ENCODE measurements around the gene SAE1.
"Not testable (repeated sequence)": the region's sequence is repeated elsewhere in the genome, so short reads cannot be mapped to it uniquely, and the experiment has no call there.

SAE1 gene

DNA sequence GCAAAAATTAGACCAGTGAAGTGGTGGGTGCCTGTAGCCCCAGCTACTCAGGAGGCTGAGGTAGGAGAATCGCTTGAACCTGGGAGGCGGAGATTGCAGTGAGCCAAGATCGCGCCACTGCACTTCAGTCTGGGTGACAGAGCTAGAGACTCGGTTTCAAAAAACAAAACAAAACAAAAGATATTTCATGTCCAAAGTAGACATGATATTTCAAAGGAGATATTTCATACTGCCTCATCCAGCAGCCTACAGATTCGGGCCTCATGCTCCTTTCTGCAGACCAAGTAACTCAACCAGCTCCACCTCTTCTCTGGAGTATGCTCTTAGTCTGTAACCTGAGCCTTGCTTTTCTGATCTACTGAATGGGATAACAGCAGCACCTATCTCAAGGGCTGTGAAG lies 32.0 kb upstream of the SAE1 start:
- no peaks in the 10 kb centered on the region for H3K27me3 Mint-ChIP-seq
- ATAC-seq (ENCODE audit: low read depth) (no peak), DNase-seq (ENCODE audit: low spot score in 2 of 2) (no peak)
- H3K9me3 Mint-ChIP-seq: no peaks in the 10 kb centered on the region
- peaks cover 28% of the 10 kb centered on the region for H3K4me1 Mint-ChIP-seq
- peaks cover 8% of the 10 kb centered on the region for H3K36me3 Mint-ChIP-seq
- peak overlapping the region; percentile 41 for H3K27ac Mint-ChIP-seq
- H3K4me3 Mint-ChIP-seq: no peak overlapping the region

DNA sequence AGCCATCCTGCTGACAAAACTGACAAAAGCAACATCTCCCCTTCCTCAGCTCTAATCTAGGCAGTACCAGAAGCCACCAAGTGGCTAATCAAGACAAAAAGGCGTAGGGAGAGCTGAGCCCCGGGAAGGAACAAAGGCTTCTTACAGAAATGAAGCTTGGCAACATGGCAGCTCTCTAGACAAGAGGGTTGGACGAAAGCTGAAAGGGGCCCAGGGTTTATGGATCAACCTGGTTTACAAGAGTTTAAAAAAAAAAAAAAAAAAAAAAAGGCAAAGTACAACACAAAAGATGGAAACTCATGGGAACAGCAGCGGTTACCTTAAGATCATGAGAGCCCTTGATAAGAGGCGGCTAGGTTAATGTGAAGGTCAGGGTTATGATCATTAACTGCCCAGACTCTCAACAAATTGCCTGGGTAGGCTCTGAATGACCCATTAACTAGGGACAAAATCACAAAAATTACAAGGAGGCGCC lies 31.0 kb upstream of the SAE1 start:
- Mint-ChIP-seq H3K4me1 (peaks cover 19% of the 10 kb centered on the region), H3K4me3 (no peak overlapping the region), H3K9me3 (no peaks in the 10 kb centered on the region), H3K27ac (no peak overlapping the region), H3K36me3 (peaks cover 5% of the 10 kb centered on the region), H3K27me3 (no peaks in the 10 kb centered on the region)
- ATAC-seq (ENCODE audit: low read depth) (no peak), DNase-seq (ENCODE audit: low spot score in 2 of 2) (no peak)

GRCh38 chr19:47100290-47100689 lies 30.3 kb upstream of the SAE1 start:
- Mint-ChIP-seq H3K36me3 (peaks cover 5% of the 10 kb centered on the region), H3K4me1 (peaks cover 17% of the 10 kb centered on the region), H3K27me3 (no peaks in the 10 kb centered on the region), H3K9me3 (no peaks in the 10 kb centered on the region), H3K4me3 (no peak overlapping the region), H3K27ac (no peak overlapping the region)
- ATAC-seq (ENCODE audit: low read depth) (no peak), DNase-seq (ENCODE audit: low spot score in 2 of 2) (no peak)

DNA sequence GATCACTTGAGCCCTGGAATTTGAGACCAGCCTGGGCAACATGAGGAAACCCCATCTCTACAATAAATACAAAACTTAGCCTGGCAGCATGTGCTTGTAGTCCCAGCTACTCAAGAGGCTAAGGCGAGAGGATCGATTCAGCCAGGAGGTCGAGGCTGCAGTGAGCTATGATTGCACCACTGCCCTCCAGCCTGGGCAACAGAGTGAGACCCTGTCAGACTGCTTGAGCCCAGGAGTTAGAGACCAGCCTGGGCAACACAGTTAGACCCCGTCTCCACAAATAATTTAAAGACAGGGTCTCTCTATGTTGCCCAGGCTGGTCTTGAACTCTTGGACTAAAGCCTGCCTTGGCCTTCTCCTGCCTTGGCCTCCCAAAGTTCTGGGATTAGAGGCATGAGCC lies 29.5 kb upstream of the SAE1 start:
- not testable (repeated sequence) for H3K27ac Mint-ChIP-seq

GRCh38 chr19:47102346-47103060 lies 28.1 kb upstream of the SAE1 start:
- Mint-ChIP-seq H3K36me3 (peaks cover 8% of the 10 kb centered on the region), H3K4me1 (peaks cover 26% of the 10 kb centered on the region), H3K27me3 (no peaks in the 10 kb centered on the region), H3K27ac (no peak overlapping the region), H3K9me3 (no peaks in the 10 kb centered on the region), H3K4me3 (no peak overlapping the region)
- DNase-seq (ENCODE audit: low spot score in 2 of 2): no peak
- ATAC-seq (ENCODE audit: low read depth): no peak

More for the DNA sequence above, 29.5 kb upstream of the SAE1 start:
- H3K4me1 Mint-ChIP-seq: peaks cover 20% of the 10 kb centered on the region
- H3K4me3 Mint-ChIP-seq; ATAC-seq (ENCODE audit: low read depth); DNase-seq (ENCODE audit: low spot score in 2 of 2); H3K36me3 Mint-ChIP-seq; H3K27me3 Mint-ChIP-seq; H3K9me3 Mint-ChIP-seq: not testable (repeated sequence)

- no peaks in the 10 kb centered on the region for H3K9me3 Mint-ChIP-seq
- no peak overlapping the region for H3K27ac Mint-ChIP-seq
Measured at GRCh38 chr19:47104680-47105079, 26.0 kb upstream of the SAE1 start.

DNA sequence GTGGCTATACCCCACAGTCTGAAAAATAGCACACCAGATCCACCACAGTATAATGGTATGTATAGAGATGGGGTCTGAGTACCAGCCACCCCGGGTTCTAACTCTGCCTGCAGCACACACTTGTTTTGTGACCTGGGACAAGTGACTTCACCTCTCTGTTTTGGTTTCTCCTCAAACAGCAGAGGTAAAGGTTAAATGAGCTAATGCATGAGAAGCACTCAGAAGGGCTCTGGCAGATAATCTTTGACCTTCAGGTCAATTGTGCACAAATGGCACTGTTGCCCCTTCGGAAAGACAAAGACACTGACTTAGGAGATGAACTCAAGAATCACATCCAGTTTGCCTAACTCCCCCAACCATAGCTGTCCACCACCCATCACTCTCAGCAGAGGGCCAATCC lies 24.8 kb upstream of the SAE1 start:
- ATAC-seq (ENCODE audit: low read depth): no peak
- H3K9me3 Mint-ChIP-seq: no peaks in the 10 kb centered on the region
- no peak for DNase-seq (ENCODE audit: low spot score in 2 of 2)
- no peaks in the 10 kb centered on the region for H3K27me3 Mint-ChIP-seq
- H3K4me1 Mint-ChIP-seq: peaks cover 42% of the 10 kb centered on the region
- H3K27ac Mint-ChIP-seq: peak overlapping the region; percentile 99
- no peak overlapping the region for H3K4me3 Mint-ChIP-seq
- peaks cover 16% of the 10 kb centered on the region for H3K36me3 Mint-ChIP-seq

More at GRCh38 chr19:47104680-47105079, 26.0 kb upstream of the SAE1 start:
- no peak overlapping the region for H3K4me3 Mint-ChIP-seq
- peaks cover 13% of the 10 kb centered on the region for H3K36me3 Mint-ChIP-seq
- H3K27me3 Mint-ChIP-seq: no peaks in the 10 kb centered on the region
- no peak for DNase-seq (ENCODE audit: low spot score in 2 of 2)
- no peak for ATAC-seq (ENCODE audit: low read depth)
- H3K4me1 Mint-ChIP-seq: peaks cover 38% of the 10 kb centered on the region

DNA sequence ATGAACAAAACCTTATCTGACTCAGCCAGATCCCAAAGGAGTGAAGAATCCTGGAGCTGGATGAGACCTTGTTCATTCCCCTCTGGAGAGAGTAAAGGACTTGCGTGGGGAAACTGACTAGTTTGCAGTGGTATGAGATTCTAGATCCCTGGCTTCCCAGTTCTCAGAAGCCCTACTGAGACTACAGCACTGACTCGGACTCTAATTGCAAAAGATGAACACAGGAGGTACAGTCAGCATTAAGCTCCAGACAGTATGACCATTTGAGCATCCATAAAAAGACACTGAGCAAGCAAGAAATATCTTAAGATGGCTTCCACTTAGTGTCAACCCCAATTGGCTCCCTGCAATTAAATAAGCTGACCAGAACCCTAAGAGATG lies 23.8 kb upstream of the SAE1 start:
- Mint-ChIP-seq H3K4me3 (no peak overlapping the region), H3K27ac (peak overlapping the region; percentile 99), H3K4me1 (peaks cover 44% of the 10 kb centered on the region), H3K36me3 (peaks cover 18% of the 10 kb centered on the region), H3K27me3 (no peaks in the 10 kb centered on the region), H3K9me3 (no peaks in the 10 kb centered on the region)
- no peak for ATAC-seq (ENCODE audit: low read depth)
- no peak for DNase-seq (ENCODE audit: low spot score in 2 of 2)

DNA sequence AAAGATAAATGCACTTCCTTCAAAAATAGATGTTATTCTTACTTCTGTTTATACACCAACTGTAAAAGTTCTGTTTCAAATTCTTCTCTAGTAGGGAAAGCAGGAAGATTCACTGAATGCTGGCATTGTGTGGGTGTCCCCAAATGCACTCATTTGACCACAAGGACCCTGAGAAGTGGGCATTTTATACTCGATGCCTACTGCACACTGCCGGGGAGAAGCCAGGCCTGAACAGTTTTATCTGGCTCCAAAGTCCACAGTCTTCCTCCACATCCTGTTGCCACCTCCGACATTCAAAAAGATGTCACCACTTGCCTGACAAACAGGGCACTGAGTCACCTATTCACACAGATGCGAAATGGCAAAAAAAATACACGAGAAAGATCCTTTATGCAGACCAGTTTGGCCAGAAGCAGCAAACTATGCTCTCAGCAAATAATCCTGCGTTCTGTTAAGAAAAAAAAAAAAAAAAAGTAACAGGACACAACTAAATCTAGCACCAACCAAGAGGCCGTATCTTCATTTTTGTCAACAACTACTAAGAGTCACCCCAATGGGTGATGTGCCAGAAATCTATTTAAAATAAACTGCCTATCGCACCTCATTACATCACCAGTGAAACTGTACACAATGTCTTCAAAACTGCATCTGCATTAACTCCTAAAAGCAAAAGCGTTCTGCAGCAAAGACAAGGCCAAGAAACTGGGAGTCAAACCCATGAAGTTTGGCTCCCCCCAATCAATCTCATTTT lies 23.3 kb upstream of the SAE1 start:
- H3K4me1 Mint-ChIP-seq: peaks cover 42% of the 10 kb centered on the region
- no peak for ATAC-seq (ENCODE audit: low read depth)
- H3K36me3 Mint-ChIP-seq: peaks cover 18% of the 10 kb centered on the region
- DNase-seq (ENCODE audit: low spot score in 2 of 2): no peak
- H3K27ac Mint-ChIP-seq: peak overlapping the region; percentile 99
- no peaks in the 10 kb centered on the region for H3K27me3 Mint-ChIP-seq
- no peaks in the 10 kb centered on the region for H3K9me3 Mint-ChIP-seq
- no peak overlapping the region for H3K4me3 Mint-ChIP-seq

GRCh38 chr19:47107953-47108746 lies 22.5 kb upstream of the SAE1 start:
- no peak for DNase-seq (ENCODE audit: low spot score in 2 of 2)
- Mint-ChIP-seq H3K4me1 (peaks cover 38% of the 10 kb centered on the region), H3K27me3 (no peaks in the 10 kb centered on the region), H3K36me3 (peaks cover 18% of the 10 kb centered on the region), H3K27ac (peak overlapping the region; percentile 99), H3K4me3 (no peak overlapping the region), H3K9me3 (no peaks in the 10 kb centered on the region)
- no peak for ATAC-seq (ENCODE audit: low read depth)

GRCh38 chr19:47109177-47109540 lies 21.5 kb upstream of the SAE1 start:
- ATAC-seq (ENCODE audit: low read depth): no peak
- no peak for DNase-seq (ENCODE audit: low spot score in 2 of 2)
- H3K27ac Mint-ChIP-seq: peak overlapping the region; percentile 99
- H3K36me3 Mint-ChIP-seq: peaks cover 18% of the 10 kb centered on the region
- peaks cover 40% of the 10 kb centered on the region for H3K4me1 Mint-ChIP-seq
- H3K27me3 Mint-ChIP-seq: no peaks in the 10 kb centered on the region
- H3K4me3 Mint-ChIP-seq: peak overlapping the region; percentile 95
- no peaks in the 10 kb centered on the region for H3K9me3 Mint-ChIP-seq

DNA sequence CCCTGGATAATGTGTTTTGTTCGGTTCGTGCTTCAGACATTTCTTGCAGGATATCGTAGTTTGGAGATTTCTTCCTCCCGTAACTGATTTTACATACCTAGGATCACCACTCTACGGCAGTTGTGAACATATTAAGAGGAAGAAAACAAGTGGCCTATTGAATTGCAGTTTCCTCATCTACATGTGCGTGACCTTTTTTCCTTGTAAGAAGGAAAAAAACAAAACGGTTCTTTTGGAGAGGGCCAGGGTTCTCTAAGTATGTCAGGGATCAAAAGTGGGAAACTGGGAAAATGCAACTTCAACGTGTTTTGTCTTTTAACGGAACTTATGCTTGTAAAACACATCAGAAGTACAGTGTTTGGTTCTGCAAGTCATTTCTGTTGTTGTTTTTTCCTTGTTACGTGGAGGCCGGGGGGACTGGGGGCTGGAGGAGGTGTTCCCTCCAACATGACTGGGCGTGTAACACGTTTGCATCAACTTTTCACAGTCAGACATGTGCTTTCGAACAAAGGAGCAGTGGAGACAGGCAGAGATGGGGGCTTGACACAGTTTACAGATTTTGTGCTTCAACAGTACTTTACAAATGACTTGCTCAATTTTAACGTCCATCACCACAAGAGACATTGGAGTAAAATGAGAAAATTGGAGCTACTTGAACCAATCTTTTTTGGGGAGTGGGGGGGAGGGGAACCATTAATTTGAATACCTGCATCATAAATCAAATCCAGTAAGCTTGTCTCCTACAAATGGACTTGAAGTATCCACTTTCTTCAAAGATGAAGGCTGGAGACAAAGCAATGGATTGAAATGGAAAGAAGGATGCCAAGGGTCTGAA lies 20.9 kb upstream of the SAE1 start:
- Mint-ChIP-seq H3K4me3 (peak overlapping the region; percentile 95), H3K27ac (peak overlapping the region; percentile 99), H3K36me3 (peaks cover 18% of the 10 kb centered on the region), H3K27me3 (no peaks in the 10 kb centered on the region), H3K4me1 (peaks cover 40% of the 10 kb centered on the region), H3K9me3 (no peaks in the 10 kb centered on the region)
- ATAC-seq (ENCODE audit: low read depth): no peak
- DNase-seq (ENCODE audit: low spot score in 2 of 2): no peak

DNA sequence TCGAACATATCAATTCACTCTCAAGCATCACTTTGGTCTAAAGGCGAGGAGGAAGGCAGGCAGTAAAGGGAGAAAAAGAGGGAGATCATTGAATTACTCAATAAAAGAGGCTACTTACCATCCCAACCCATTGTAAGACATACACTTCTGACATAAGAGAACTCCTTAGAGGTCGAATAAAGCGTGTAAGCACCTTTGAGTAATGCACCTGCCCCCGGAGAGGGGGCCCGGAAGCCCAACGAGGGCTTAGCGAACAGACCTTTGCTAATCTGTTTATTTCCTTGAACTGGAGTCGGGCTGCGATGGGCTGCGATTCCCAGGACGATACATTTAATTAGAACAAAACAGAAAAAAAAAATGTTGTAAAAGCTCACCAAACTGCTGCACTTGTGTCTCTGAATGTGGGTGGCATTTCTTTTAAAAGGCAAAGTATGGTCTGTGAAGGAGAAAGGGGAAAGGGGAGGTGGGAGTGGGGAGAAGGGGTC lies 20.1 kb upstream of the SAE1 start:
- peaks cover 40% of the 10 kb centered on the region for H3K4me1 Mint-ChIP-seq
- H3K4me3 Mint-ChIP-seq: peak overlapping the region; percentile 95
- no peaks in the 10 kb centered on the region for H3K27me3 Mint-ChIP-seq
- ATAC-seq (ENCODE audit: low read depth): no peak
- peaks cover 17% of the 10 kb centered on the region for H3K36me3 Mint-ChIP-seq
- H3K27ac Mint-ChIP-seq: peak overlapping the region; percentile 99
- no peaks in the 10 kb centered on the region for H3K9me3 Mint-ChIP-seq
- DNase-seq (ENCODE audit: low spot score in 2 of 2): no peak
